ENCODE measurements around the gene SORT1. TPM values are rescaled to one million over a fixed set of nuclear protein-coding genes. Genes with fewer than 3 reads are reported as not detected.

The SORT1 gene
- total and polyA plus RNA-seq, 10 donors, result 2.0 to 63.9 (median 35.0) TPM

GRCh38 chr1:109423498-109423897, 25.8 kb upstream of the SORT1 start:
- 58 to 89% (median 72%) methylated on average over 2 of the region's 2 CpGs for WGBS, 5 donors
- H3K4me3 ChIP-seq, result no peak overlapping the region
- peaks cover 13 to 56% (median 47%) of the 10 kb centered on the region in 6 donors for H3K4me1 ChIP-seq
- H3K27me3 ChIP-seq (replicated peaks in 1 of 7), result no peaks in the 10 kb centered on the region
- peaks cover 0 to 42% (median 31%) of the 10 kb centered on the region in 6 donors for H3K36me3 ChIP-seq
- TF ChIP-seq POLR2AphosphoS5 (IDR thresholded peaks at IDR 0.05), result no peak
- no peak for TF ChIP-seq POLR2A (IDR thresholded peaks at IDR 0.05)
- TF ChIP-seq CTCF (IDR thresholded peaks at IDR 0.05 in 8 of 11, conservative IDR thresholded peaks at IDR 0.05 in 3 of 11), result no peak
- no peak for DNase-seq
- no peak overlapping the region for H3K27ac ChIP-seq
- no peaks in the 10 kb centered on the region for H3K9me3 ChIP-seq
- intact Hi-C loops (cut with DNase I; ENCODE audit: low total_unique reads), result loop anchor here (10.0 kb wide), 1 partner anchor 111 kb away; the partner anchor contains the start of gene GPR61

GRCh38 chr1:109412551-109412950, 14.8 kb upstream of the SORT1 start:
- H3K9me3 ChIP-seq, result no peaks in the 10 kb centered on the region
- no peak for DNase-seq
- peaks cover 0 to 33% (median 0%) of the 10 kb centered on the region in 6 donors for H3K4me1 ChIP-seq
- 90 to 94% (median 92%) methylated on average over 2 of the region's 2 CpGs for WGBS, 5 donors
- no peak overlapping the region for H3K4me3 ChIP-seq
- H3K36me3 ChIP-seq, result peaks cover 8 to 100% (median 87%) of the 10 kb centered on the region in 6 donors
- no peak overlapping the region for H3K27ac ChIP-seq
- intact Hi-C loops (cut with DNase I; ENCODE audit: low total_unique reads), result no loop called here
- TF ChIP-seq CTCF (IDR thresholded peaks at IDR 0.05 in 8 of 11, conservative IDR thresholded peaks at IDR 0.05 in 3 of 11), result no peak
- TF ChIP-seq POLR2A (IDR thresholded peaks at IDR 0.05), result no peak
- TF ChIP-seq POLR2AphosphoS5 (IDR thresholded peaks at IDR 0.05), result no peak
- no peaks in the 10 kb centered on the region for H3K27me3 ChIP-seq (replicated peaks in 1 of 7)

GRCh38 chr1:109404838-109405237, 7.1 kb upstream of the SORT1 start:
- Histone ChIP-seq H3K4me3 (no peak overlapping the region), H3K27me3 (replicated peaks in 1 of 7) (no peaks in the 10 kb centered on the region), H3K4me1 (peaks cover 0 to 13% (median 5%) of the 10 kb centered on the region in 6 donors), H3K27ac (peak overlapping the region in 3 of 8 donors; percentile 4 to 21 (median 19)), H3K9me3 (no peaks in the 10 kb centered on the region), H3K36me3 (peaks cover 0 to 100% (median 77%) of the 10 kb centered on the region in 6 donors)
- TF ChIP-seq POLR2AphosphoS5 (IDR thresholded peaks at IDR 0.05) (no peak), CTCF (IDR thresholded peaks at IDR 0.05 in 8 of 11, conservative IDR thresholded peaks at IDR 0.05 in 3 of 11) (no peak), POLR2A (IDR thresholded peaks at IDR 0.05) (no peak)
- no peak for DNase-seq
- WGBS, 5 donors, result 45 to 61% (median 53%) methylated on average over 4 of the region's 4 CpGs
- intact Hi-C loops (cut with DNase I; ENCODE audit: low total_unique reads), result no loop called here

DNA sequence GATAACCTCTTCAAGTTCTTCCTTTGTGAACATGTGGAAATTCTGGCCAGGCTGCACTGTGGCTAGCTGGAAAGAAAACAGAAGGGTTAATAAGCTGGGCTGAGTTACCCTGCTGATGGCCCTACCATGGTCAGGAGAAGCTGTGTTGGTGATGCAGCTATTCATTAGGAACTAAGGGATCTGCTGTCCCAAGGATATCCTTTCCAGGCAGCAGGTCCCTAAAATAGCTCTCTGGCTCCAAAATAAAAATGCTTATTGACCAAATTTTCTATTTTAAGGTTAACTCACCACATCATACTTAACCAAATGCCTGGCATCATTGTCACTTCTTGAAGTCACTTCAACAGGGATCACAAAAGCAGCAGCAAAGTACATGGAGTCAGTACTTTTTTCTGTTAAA, 4.3 kb upstream of the SORT1 start:
- intact Hi-C loops (cut with DNase I; ENCODE audit: low total_unique reads), result no loop called here
- H3K9me3 ChIP-seq, result no peaks in the 10 kb centered on the region
- H3K27me3 ChIP-seq (replicated peaks in 1 of 7), result peaks cover 0 to 18% (median 2%) of the 10 kb centered on the region in 7 donors
- H3K36me3 ChIP-seq, result peaks cover 0 to 72% (median 50%) of the 10 kb centered on the region in 6 donors
- DNase-seq, result no peak
- no peak overlapping the region for H3K4me3 ChIP-seq
- peaks cover 0 to 32% (median 15%) of the 10 kb centered on the region in 6 donors for H3K4me1 ChIP-seq
- TF ChIP-seq POLR2AphosphoS5 (IDR thresholded peaks at IDR 0.05), result no peak
- TF ChIP-seq CTCF (IDR thresholded peaks at IDR 0.05 in 8 of 11, conservative IDR thresholded peaks at IDR 0.05 in 3 of 11), result no peak
- no peak for TF ChIP-seq POLR2A (IDR thresholded peaks at IDR 0.05)
- no peak overlapping the region for H3K27ac ChIP-seq
